RWPE1 (cell line): ENCODE measurements around the gene PSMB3.

ENCODE experiments used
- CTCF ChIA-PET: fragments of 350-600 bp; sonication (Branson Sonifier 250); formaldehyde crosslinking; extraction: SDS; loops from one replicate; lab custom pipeline; 2021; lab: Yijun Ruan, JAX
- POLR2A ChIA-PET: fragments of 400-600 bp; formaldehyde crosslinking; extraction: SDS; loops from one replicate; lab custom pipeline; 2020; ENCODE audit warnings: antibody characterized with exemption; ENCODE audit not compliant: low non-redundant PET; lab: Yijun Ruan, JAX
- DNase-seq: peaks from one replicate; pipeline ENCODE4 v3.0.0; 2012; ENCODE audit warnings: low spot score
- H3K27ac ChIP-seq: fragments of 450-650 bp; 2 replicates; pipeline ENCODE4 v1.5.1; 2017
- CTCF ChIP-seq: fragments of 450-650 bp; conservative IDR thresholded peaks from 2 replicates; pipeline ENCODE4 v1.5.1; 2017; ENCODE audit warnings: low read depth, mild to moderate bottlenecking

Gene PSMB3

DNA sequence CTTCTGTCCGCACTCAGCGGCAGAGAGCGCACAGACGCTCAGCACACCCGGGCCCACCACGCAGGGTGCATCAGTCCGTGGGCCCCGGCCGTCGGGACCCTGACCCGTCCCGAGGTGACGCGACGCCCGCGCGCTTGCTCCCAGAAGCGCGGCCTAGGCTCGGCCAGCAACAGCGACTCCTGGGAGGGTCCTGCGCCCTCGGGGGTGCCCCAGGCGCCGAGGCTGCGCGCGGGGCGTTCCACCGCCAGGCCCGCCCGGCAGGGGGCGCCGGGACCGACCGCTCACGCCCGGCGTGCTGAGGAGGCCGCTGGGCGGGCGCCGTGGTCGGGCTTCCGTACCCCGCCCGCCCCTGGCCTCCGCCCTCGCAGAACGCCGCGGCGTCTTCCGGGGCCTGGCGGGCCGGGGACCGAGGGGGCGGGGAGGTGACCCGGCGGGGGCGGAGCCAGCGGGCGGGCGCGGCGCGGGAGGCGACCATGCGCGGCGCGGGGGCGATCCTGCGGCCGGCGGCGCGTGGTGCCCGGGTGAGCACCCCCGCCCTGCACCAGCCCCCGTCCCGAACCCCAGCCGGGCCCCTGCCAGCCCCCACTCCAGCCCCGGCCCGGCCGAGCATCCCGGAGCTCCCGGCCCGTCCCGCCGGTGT lies 22.5 kb upstream of the PSMB3 start, which contains the start of gene CISD3:
Gene CISD3 (plus strand): TSS at position 456 of the 640 bp plus-strand sequence. CDS start 18 bp downstream, at position 474.
- POLR2A ChIA-PET, result no interaction called here
- TF ChIP-seq CTCF, result peak; percentile 91
- peak; percentile 83 for DNase-seq
- peak within 1 kb of the TSS; percentile 89 for H3K27ac ChIP-seq
- CTCF ChIA-PET, result interaction anchor here (0.6 to 1.4 kb wide), 4 partner anchors 13 to 56 kb away, joined by 3 to 5 read pairs (median 4); no protein-coding TSS in a partner anchor

DNA sequence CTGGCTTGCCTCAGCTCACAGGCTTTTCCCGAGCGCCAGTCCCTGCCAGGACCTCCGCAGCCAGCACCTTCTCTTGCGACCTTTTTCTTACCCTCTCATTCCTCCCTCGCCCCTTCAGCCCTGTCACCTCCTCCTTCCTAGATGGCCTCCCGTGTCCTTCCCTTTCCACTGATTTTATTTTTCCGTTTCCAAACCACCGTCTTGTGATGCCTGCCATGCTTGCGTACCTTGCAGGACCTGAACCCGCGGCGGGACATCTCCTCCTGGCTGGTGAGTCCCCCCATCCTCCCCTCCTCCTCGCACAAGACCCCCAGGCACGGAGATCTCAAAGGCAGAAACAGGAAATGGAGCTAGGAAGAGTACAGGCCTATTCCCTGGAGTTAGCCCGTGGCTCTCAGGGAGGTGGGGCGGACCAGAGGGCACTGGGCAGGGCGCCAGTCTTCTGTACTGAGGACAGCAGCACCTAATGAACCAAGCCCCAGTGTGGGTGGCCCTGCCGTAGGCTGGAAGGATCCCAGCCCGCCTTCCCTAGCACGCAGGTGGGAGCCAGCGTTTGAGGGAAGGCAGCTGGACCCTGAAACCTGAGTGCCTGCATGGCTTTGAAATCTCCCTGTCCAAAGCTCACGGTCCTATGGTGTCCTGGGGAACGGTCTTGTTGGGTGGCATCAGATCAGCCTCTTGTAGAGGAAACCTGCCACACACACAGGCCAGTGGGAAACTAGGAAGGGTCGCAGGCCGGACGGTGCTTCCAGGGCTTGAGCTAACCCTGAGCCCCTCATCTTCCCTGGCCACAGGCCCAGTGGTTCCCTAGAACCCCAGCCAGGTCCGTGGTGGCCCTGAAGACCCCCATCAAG lies 21.8 kb upstream of the PSMB3 start:
- ChIA-PET POLR2A (interaction anchor here (0.7 kb wide), 1 partner anchor 54 kb away, joined by 4 read pairs; no protein-coding TSS in a partner anchor), CTCF (interaction anchor here (0.6 to 1.4 kb wide), 5 partner anchors 13 to 56 kb away, joined by 3 to 5 read pairs (median 4); no protein-coding TSS in a partner anchor)
- peak overlapping the region; percentile 89 for H3K27ac ChIP-seq
- DNase-seq, result no peak
- TF ChIP-seq CTCF, result no peak

- peak overlapping the region; percentile 89 for H3K27ac ChIP-seq
- ChIA-PET CTCF (interaction anchor here (0.6 to 1.4 kb wide), 3 partner anchors 12 to 55 kb away, joined by 3 to 4 read pairs (median 3); no protein-coding TSS in a partner anchor), POLR2A (no interaction called here)
- no peak for TF ChIP-seq CTCF
- no peak for DNase-seq
Measured at GRCh38 chr17:38731526-38732294, 20.8 kb upstream of the PSMB3 start.

GRCh38 chr17:38732376-38733281 lies 19.9 kb upstream of the PSMB3 start:
- CTCF ChIA-PET, result interaction anchor here (0.7 kb wide), 1 partner anchor 124 kb away, joined by 3 read pairs; no protein-coding TSS in a partner anchor
- DNase-seq, result no peak
- H3K27ac ChIP-seq, result peak overlapping the region; percentile 89
- POLR2A ChIA-PET, result no interaction called here
- no peak for TF ChIP-seq CTCF

DNA sequence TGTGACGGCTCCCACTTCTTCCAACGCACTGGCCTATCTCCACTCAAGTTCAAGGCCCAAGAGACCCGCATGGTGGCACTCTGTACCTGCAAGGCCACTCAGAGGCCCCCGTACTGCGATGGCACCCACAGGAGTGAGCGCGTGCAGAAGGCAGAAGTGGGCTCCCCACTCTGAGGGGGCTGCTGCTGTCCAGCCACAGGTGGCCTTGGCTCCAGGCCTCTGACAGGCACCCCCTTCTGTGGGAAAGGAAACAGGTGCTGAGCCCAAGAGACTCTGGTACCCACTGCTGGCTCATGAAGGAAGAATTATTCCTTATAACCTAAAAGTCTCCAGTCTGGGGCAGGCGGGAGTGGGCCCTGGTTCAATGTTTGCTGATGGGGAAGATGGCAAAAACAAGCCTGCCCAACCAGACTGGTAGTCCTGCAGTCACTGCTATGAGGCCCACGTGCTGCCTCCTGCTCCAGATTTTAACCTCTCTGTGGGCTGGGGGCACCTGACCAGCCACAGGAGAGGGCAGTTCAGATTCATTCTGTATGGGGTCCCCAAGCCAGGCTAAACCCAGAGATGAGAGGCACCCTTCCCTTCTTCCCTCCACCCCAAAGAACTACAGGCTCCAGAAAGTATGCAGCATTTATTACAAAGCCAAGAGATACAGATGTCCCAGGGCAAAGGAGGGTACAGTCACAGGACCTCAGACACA lies 19.1 kb upstream of the PSMB3 start:
- CTCF ChIA-PET, result interaction anchor here (0.6 to 0.7 kb wide), 4 partner anchors 19 to 386 kb away, joined by 3 to 4 read pairs (median 3); no protein-coding TSS in a partner anchor
- no peak for TF ChIP-seq CTCF
- H3K27ac ChIP-seq, result peak overlapping the region; percentile 89
- DNase-seq, result no peak
- POLR2A ChIA-PET, result no interaction called here
